ENCODE results near the gene DUSP2.

Gene DUSP2

GRCh38 chr2:96156926-96157648 lies 11.8 kb upstream of the DUSP2 start:
- no peak overlapping the region for H2AFZ ChIP-seq (ENCODE audit: low read length)
- H3K27ac ChIP-seq (ENCODE audit: low read length): no peak overlapping the region
- H3F3A ChIP-seq (ENCODE audit: insufficient read depth, low read length): no peaks in the 10 kb centered on the region
- DNase-seq: no peak
- no peak overlapping the region for H3K4me3 ChIP-seq (ENCODE audit: low read length)
- H3K36me3 ChIP-seq (replicated peaks; ENCODE audit: insufficient read depth, low read length): no peaks in the 10 kb centered on the region
- H3K9me3 ChIP-seq (replicated peaks; ENCODE audit: insufficient read depth, low read length): no peaks in the 10 kb centered on the region
- no peaks in the 10 kb centered on the region for H3K79me2 ChIP-seq (ENCODE audit: low read length)
- no peak overlapping the region for H3K9ac ChIP-seq (ENCODE audit: low read length)
- H3K4me2 ChIP-seq (ENCODE audit: low read depth, low read length): no peak overlapping the region
- H3K9me2 ChIP-seq (replicated peaks; ENCODE audit: insufficient read depth, low read length): no peaks in the 10 kb centered on the region
- H3K27me3 ChIP-seq (replicated peaks; ENCODE audit: insufficient read depth, low read length): no peaks in the 10 kb centered on the region
- H3K4me1 ChIP-seq (ENCODE audit: low read length): no peaks in the 10 kb centered on the region
- H4K20me1 ChIP-seq (ENCODE audit: insufficient read depth, low read length): no peaks in the 10 kb centered on the region
- TF ChIP-seq CTCF (IDR thresholded peaks at IDR 0.05; ENCODE audit: low read length): no peak
- no peak for TF ChIP-seq EZH2phosphoT487 (IDR thresholded peaks at IDR 0.05; ENCODE audit: low read length)
- no peak for TF ChIP-seq EZH2 (optimal IDR thresholded peaks at IDR 0.05; ENCODE audit: low read depth, low read length)

GRCh38 chr2:96156011-96156820 lies 11.0 kb upstream of the DUSP2 start:
- Histone ChIP-seq H3K4me3 (ENCODE audit: low read length) (no peak overlapping the region), H3K79me2 (ENCODE audit: low read length) (no peaks in the 10 kb centered on the region), H3K4me2 (ENCODE audit: low read depth, low read length) (no peak overlapping the region), H3K9me3 (replicated peaks; ENCODE audit: insufficient read depth, low read length) (no peaks in the 10 kb centered on the region), H4K20me1 (ENCODE audit: insufficient read depth, low read length) (no peaks in the 10 kb centered on the region), H3K27me3 (replicated peaks; ENCODE audit: insufficient read depth, low read length) (no peaks in the 10 kb centered on the region), H3F3A (ENCODE audit: insufficient read depth, low read length) (no peaks in the 10 kb centered on the region), H3K9ac (ENCODE audit: low read length) (no peak overlapping the region), H2AFZ (ENCODE audit: low read length) (no peak overlapping the region), H3K27ac (ENCODE audit: low read length) (no peak overlapping the region), H3K36me3 (replicated peaks; ENCODE audit: insufficient read depth, low read length) (no peaks in the 10 kb centered on the region), H3K4me1 (ENCODE audit: low read length) (no peaks in the 10 kb centered on the region), H3K9me2 (replicated peaks; ENCODE audit: insufficient read depth, low read length) (no peaks in the 10 kb centered on the region)
- no peak for DNase-seq
- TF ChIP-seq EZH2 (optimal IDR thresholded peaks at IDR 0.05; ENCODE audit: low read depth, low read length): no peak
- no peak for TF ChIP-seq EZH2phosphoT487 (IDR thresholded peaks at IDR 0.05; ENCODE audit: low read length)
- no peak for TF ChIP-seq CTCF (IDR thresholded peaks at IDR 0.05; ENCODE audit: low read length)

- no peak overlapping the region for H2AFZ ChIP-seq (ENCODE audit: low read length)
- H3K27ac ChIP-seq (ENCODE audit: low read length): no peak overlapping the region
- H3K9me3 ChIP-seq (replicated peaks; ENCODE audit: insufficient read depth, low read length): no peaks in the 10 kb centered on the region
- no peaks in the 10 kb centered on the region for H3K79me2 ChIP-seq (ENCODE audit: low read length)
- no peaks in the 10 kb centered on the region for H3K36me3 ChIP-seq (replicated peaks; ENCODE audit: insufficient read depth, low read length)
- no peak overlapping the region for H3K4me3 ChIP-seq (ENCODE audit: low read length)
- no peaks in the 10 kb centered on the region for H3K9me2 ChIP-seq (replicated peaks; ENCODE audit: insufficient read depth, low read length)
- no peaks in the 10 kb centered on the region for H3F3A ChIP-seq (ENCODE audit: insufficient read depth, low read length)
- H3K4me1 ChIP-seq (ENCODE audit: low read length): no peaks in the 10 kb centered on the region
- H3K9ac ChIP-seq (ENCODE audit: low read length): no peak overlapping the region
- H3K27me3 ChIP-seq (replicated peaks; ENCODE audit: insufficient read depth, low read length): no peaks in the 10 kb centered on the region
- no peak overlapping the region for H3K4me2 ChIP-seq (ENCODE audit: low read depth, low read length)
- TF ChIP-seq CTCF (IDR thresholded peaks at IDR 0.05; ENCODE audit: low read length): no peak
- no peak for TF ChIP-seq EZH2phosphoT487 (IDR thresholded peaks at IDR 0.05; ENCODE audit: low read length)
- no peak for TF ChIP-seq EZH2 (optimal IDR thresholded peaks at IDR 0.05; ENCODE audit: low read depth, low read length)
- H4K20me1 ChIP-seq (ENCODE audit: insufficient read depth, low read length): no peaks in the 10 kb centered on the region
- no peak for DNase-seq
Measured at GRCh38 chr2:96154506-96155380, 9.5 kb upstream of the DUSP2 start.
